Activated naive CD4-positive, alpha-beta T cell treated with anti-CD3 and anti-CD28 coated beads for 36 hours (primary cell): ENCODE measurements around the gene PEX19. TPM values are rescaled to one million over a fixed set of nuclear protein-coding genes. Genes with fewer than 3 reads are reported as not detected.

Experiments
- CTCF ChIA-PET: fragments of 350-600 bp; sonication (Branson Sonifier 250); formaldehyde crosslinking; loops from one replicate; lab custom pipeline; 2021; ENCODE audit warnings: antibody characterized with exemption; lab: Charles Lee
- DNase-seq: peaks from one replicate; pipeline ENCODE4 v3.0.0-alpha.2; 2020
- H3K27ac Mint-ChIP-seq: one replicate; pipeline ENCODE4 v1.8.0; 2021; ENCODE audit warnings: mild to moderate bottlenecking, mixed read lengths
- H3K27me3 Mint-ChIP-seq: one replicate; pipeline ENCODE4 v1.8.0; 2021; ENCODE audit warnings: low read depth, mixed read lengths
- H3K36me3 Mint-ChIP-seq: one replicate; pipeline ENCODE4 v1.8.0; 2021; ENCODE audit warnings: low read depth, mixed read lengths
- H3K4me1 Mint-ChIP-seq: one replicate; pipeline ENCODE4 v1.8.0; 2021; ENCODE audit warnings: low read depth, mixed read lengths
- H3K4me3 Mint-ChIP-seq: one replicate; pipeline ENCODE4 v1.8.0; 2021; ENCODE audit warnings: mild to moderate bottlenecking, moderate library complexity, mixed read lengths
- H3K9me3 Mint-ChIP-seq: one replicate; pipeline ENCODE4 v1.8.0; 2021; ENCODE audit warnings: mixed read lengths
- intact Hi-C: fragments of 100-400 bp; cut with micrococcal nuclease; formaldehyde crosslinking; loops from one replicate; pipeline ENCODE4 v1.15.1; 2023
- total RNA-seq, 2 experiments: library from RNA; stranded (reverse); gene quantifications; one replicate each; pipeline ENCODE4 v1.2.3, GENCODE V29; 2021

The PEX19 gene
- total RNA-seq, 2 experiments from 2014 or later: 58.3 to 65.4 TPM

DNA sequence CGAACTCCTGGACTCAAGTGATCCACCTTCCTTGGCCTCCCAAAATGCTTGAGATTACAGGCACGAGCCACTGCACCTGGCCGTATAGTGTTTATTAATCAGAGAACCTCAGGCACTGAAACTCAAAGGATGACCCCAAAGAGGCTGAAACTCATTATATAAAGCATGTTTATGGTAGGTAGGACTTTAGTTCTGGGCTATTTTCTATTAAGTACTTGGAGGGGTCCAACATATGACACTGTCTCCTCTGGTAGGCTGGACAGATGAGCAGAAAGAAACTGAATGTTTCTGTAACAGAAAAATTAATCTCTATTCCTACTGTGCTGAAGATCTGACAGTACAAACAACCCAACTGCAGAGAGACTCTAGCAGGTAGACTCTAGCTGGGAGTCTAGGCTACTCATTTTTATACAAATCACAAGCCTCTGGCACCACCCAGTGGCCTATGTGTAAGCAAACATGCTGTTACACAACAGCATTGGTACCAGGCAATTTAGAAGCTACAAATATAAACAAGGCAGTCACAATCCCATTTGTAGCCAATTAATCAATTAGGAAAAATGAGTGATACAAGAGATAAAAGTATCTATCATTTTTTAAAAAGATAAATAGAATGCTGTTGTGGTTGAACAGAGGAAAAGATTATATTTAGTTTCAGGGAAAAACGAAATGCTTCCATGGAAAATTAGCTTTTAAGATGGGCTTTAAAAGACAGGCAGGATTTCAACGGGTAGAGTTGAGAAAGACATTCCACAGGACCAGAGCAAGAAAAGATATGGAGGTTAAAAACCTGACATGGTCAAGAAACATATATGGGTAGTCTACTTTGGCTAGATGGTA lies 33.0 kb downstream of the PEX19 start:
- peak; percentile 73 for DNase-seq
- H3K4me1 Mint-ChIP-seq: peaks cover 22% of the 10 kb centered on the region
- no peaks in the 10 kb centered on the region for H3K27me3 Mint-ChIP-seq
- intact Hi-C loops: loop anchor here (1.0 to 5.0 kb wide), 4 partner anchors 40 to 151 kb away; partner anchors contain the start of gene PEA15
- CTCF ChIA-PET: interaction anchor here (0.6 to 5.4 kb wide), 37 partner anchors 8 to 623 kb away, joined by 3 to 39 read pairs (median 5); partner anchors contain the start of genes CASQ1, DCAF8, IGSF8 and PEX19
- no peak overlapping the region for H3K27ac Mint-ChIP-seq
- no peaks in the 10 kb centered on the region for H3K9me3 Mint-ChIP-seq
- peaks cover 22% of the 10 kb centered on the region for H3K36me3 Mint-ChIP-seq
- H3K4me3 Mint-ChIP-seq: no peak overlapping the region

- no peak overlapping the region for H3K27ac Mint-ChIP-seq
- H3K27me3 Mint-ChIP-seq: no peaks in the 10 kb centered on the region
- H3K9me3 Mint-ChIP-seq: no peaks in the 10 kb centered on the region
- H3K4me3 Mint-ChIP-seq: no peak overlapping the region
- no peak for DNase-seq
- H3K36me3 Mint-ChIP-seq: peaks cover 22% of the 10 kb centered on the region
- peaks cover 16% of the 10 kb centered on the region for H3K4me1 Mint-ChIP-seq
- intact Hi-C loops: loop anchor here (5.0 kb wide), 1 partner anchor 41 kb away; no protein-coding TSS in a partner anchor
- CTCF ChIA-PET: interaction anchor here (1.5 to 5.4 kb wide), 12 partner anchors 9 to 165 kb away, joined by 3 to 39 read pairs (median 12); partner anchors contain the start of genes CASQ1 and DCAF8
Measured at GRCh38 chr1:160251011-160251410, 33.9 kb downstream of the PEX19 start.

- intact Hi-C loops: no loop called here
- H3K9me3 Mint-ChIP-seq: no peaks in the 10 kb centered on the region
- peaks cover 17% of the 10 kb centered on the region for H3K36me3 Mint-ChIP-seq
- H3K27me3 Mint-ChIP-seq: no peaks in the 10 kb centered on the region
- no peak overlapping the region for H3K4me3 Mint-ChIP-seq
- CTCF ChIA-PET: interaction anchor here (0.7 to 1.2 kb wide), 2 partner anchors 54 to 146 kb away, joined by 3 to 4 read pairs; no protein-coding TSS in a partner anchor
- DNase-seq: no peak
- peaks cover 18% of the 10 kb centered on the region for H3K4me1 Mint-ChIP-seq
- H3K27ac Mint-ChIP-seq: no peak overlapping the region
Measured at GRCh38 chr1:160247053-160247452, 37.9 kb downstream of the PEX19 start.

- Mint-ChIP-seq H3K4me1 (peaks cover 16% of the 10 kb centered on the region), H3K4me3 (no peak overlapping the region), H3K36me3 (peaks cover 17% of the 10 kb centered on the region), H3K27ac (no peak overlapping the region), H3K27me3 (no peaks in the 10 kb centered on the region), H3K9me3 (no peaks in the 10 kb centered on the region)
- CTCF ChIA-PET: interaction anchor here (1.5 kb wide), 1 partner anchor 46 kb away, joined by 7 read pairs; no protein-coding TSS in a partner anchor
- intact Hi-C loops: no loop called here
- DNase-seq: no peak
Measured at GRCh38 chr1:160245434-160245833, 39.5 kb downstream of the PEX19 start.

DNA sequence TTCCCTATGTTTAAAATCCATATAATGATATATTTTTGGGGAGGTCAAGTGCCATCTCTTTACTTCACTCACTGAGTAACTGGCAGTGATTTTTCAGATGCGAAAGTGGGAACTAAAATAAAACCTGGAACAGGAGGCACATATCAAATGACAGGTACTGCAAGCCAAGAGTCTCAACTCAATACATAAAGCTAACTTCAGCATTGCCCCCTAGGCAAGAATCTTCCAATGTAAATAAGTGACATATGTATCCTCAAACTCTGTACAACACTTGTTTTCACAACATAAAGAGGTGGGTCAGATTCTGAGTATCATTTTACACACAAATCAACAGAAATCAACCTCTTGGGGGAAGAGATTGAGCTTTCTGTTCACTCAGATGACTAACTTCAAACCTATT lies 40.7 kb downstream of the PEX19 start:
- intact Hi-C loops: no loop called here
- Mint-ChIP-seq H3K27me3 (no peaks in the 10 kb centered on the region), H3K4me1 (peaks cover 12% of the 10 kb centered on the region), H3K27ac (no peak overlapping the region), H3K36me3 (peaks cover 23% of the 10 kb centered on the region), H3K4me3 (no peak overlapping the region), H3K9me3 (no peaks in the 10 kb centered on the region)
- DNase-seq: no peak
- CTCF ChIA-PET: interaction anchor here (0.9 to 3.1 kb wide), 3 partner anchors 8 to 47 kb away, joined by 3 to 16 read pairs (median 7); no protein-coding TSS in a partner anchor

- intact Hi-C loops: no loop called here
- H3K27me3 Mint-ChIP-seq: no peaks in the 10 kb centered on the region
- CTCF ChIA-PET: interaction anchor here (0.5 to 3.1 kb wide), 4 partner anchors 8 to 59 kb away, joined by 3 to 16 read pairs (median 5); no protein-coding TSS in a partner anchor
- no peak overlapping the region for H3K27ac Mint-ChIP-seq
- no peaks in the 10 kb centered on the region for H3K9me3 Mint-ChIP-seq
- peaks cover 12% of the 10 kb centered on the region for H3K4me1 Mint-ChIP-seq
- H3K36me3 Mint-ChIP-seq: peaks cover 26% of the 10 kb centered on the region
- no peak for DNase-seq
- no peak overlapping the region for H3K4me3 Mint-ChIP-seq
Measured at GRCh38 chr1:160243767-160244166, 41.2 kb downstream of the PEX19 start.

GRCh38 chr1:160239582-160240299 lies 45.2 kb downstream of the PEX19 start:
- intact Hi-C loops: no loop called here
- no peaks in the 10 kb centered on the region for H3K9me3 Mint-ChIP-seq
- peaks cover 38% of the 10 kb centered on the region for H3K36me3 Mint-ChIP-seq
- CTCF ChIA-PET: interaction anchor here (0.6 to 2.5 kb wide), 6 partner anchors 12 to 755 kb away, joined by 3 to 17 read pairs (median 4); no protein-coding TSS in a partner anchor
- H3K4me3 Mint-ChIP-seq: no peak overlapping the region
- H3K27ac Mint-ChIP-seq: no peak overlapping the region
- no peak for DNase-seq
- H3K27me3 Mint-ChIP-seq: no peaks in the 10 kb centered on the region
- peaks cover 7% of the 10 kb centered on the region for H3K4me1 Mint-ChIP-seq

GRCh38 chr1:160238408-160238807 lies 46.5 kb downstream of the PEX19 start:
- Mint-ChIP-seq H3K36me3 (peaks cover 39% of the 10 kb centered on the region), H3K4me3 (no peak overlapping the region), H3K9me3 (no peaks in the 10 kb centered on the region), H3K4me1 (peaks cover 18% of the 10 kb centered on the region), H3K27me3 (no peaks in the 10 kb centered on the region), H3K27ac (no peak overlapping the region)
- DNase-seq: no peak
- CTCF ChIA-PET: interaction anchor here (1.3 to 2.5 kb wide), 4 partner anchors 12 to 52 kb away, joined by 4 to 17 read pairs (median 8); no protein-coding TSS in a partner anchor
- intact Hi-C loops: no loop called here

- no peak for DNase-seq
- CTCF ChIA-PET: interaction anchor here (1.3 to 2.5 kb wide), 3 partner anchors 11 to 53 kb away, joined by 4 to 17 read pairs (median 5); no protein-coding TSS in a partner anchor
- H3K27ac Mint-ChIP-seq: no peak overlapping the region
- no peak overlapping the region for H3K4me3 Mint-ChIP-seq
- no peaks in the 10 kb centered on the region for H3K9me3 Mint-ChIP-seq
- intact Hi-C loops: no loop called here
- H3K4me1 Mint-ChIP-seq: peaks cover 19% of the 10 kb centered on the region
- H3K27me3 Mint-ChIP-seq: no peaks in the 10 kb centered on the region
- peaks cover 35% of the 10 kb centered on the region for H3K36me3 Mint-ChIP-seq
Measured at GRCh38 chr1:160237558-160237957, 47.4 kb downstream of the PEX19 start.

DNA sequence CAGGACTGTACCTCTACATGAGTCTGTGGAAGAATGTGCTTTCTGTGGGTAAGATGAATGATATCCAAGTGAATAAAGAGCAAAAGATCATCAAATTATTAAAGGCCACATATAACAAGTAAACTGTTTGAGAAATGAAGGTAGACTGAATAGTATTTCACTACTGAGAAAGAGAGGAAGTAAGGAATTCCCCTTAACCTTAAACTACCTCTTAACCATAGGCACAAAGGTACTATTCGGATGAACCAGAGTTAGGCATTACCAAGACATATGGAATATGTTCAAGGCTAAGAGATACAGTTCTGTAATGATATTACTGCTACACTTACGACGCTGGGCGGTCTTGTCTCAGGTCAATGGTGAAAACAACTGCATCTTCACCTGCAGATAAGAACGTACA lies 48.1 kb downstream of the PEX19 start:
- intact Hi-C loops: no loop called here
- no peaks in the 10 kb centered on the region for H3K9me3 Mint-ChIP-seq
- peaks cover 19% of the 10 kb centered on the region for H3K4me1 Mint-ChIP-seq
- CTCF ChIA-PET: interaction anchor here (1.7 kb wide), 1 partner anchor 55 kb away, joined by 5 read pairs; no protein-coding TSS in a partner anchor
- H3K4me3 Mint-ChIP-seq: no peak overlapping the region
- H3K27me3 Mint-ChIP-seq: no peaks in the 10 kb centered on the region
- peaks cover 35% of the 10 kb centered on the region for H3K36me3 Mint-ChIP-seq
- no peak for DNase-seq
- no peak overlapping the region for H3K27ac Mint-ChIP-seq

DNA sequence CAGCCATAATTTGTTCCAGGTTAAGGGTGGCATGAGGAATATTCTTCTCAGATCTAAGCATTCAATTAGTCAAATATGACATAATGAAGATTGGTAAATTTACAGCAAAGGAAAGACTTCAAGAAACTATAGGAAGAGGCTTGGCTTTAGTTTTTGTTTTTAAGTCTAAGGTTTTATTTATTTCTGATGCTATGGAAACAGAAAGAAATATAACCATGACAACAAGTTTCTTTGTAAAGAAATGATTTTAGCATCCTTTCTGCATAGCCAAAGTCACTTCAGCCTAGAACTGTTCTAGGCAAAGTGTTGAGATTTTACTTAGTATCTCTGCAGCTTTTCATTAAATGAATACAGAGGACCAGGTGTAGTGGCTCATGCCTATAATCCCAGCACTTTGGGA lies 52.0 kb downstream of the PEX19 start:
- H3K4me1 Mint-ChIP-seq: peaks cover 19% of the 10 kb centered on the region
- no peak overlapping the region for H3K27ac Mint-ChIP-seq
- intact Hi-C loops: no loop called here
- DNase-seq: no peak
- H3K27me3 Mint-ChIP-seq: no peaks in the 10 kb centered on the region
- CTCF ChIA-PET: interaction anchor here (1.2 to 2.6 kb wide), 3 partner anchors 19 to 58 kb away, joined by 6 to 12 read pairs (median 7); no protein-coding TSS in a partner anchor
- peaks cover 36% of the 10 kb centered on the region for H3K36me3 Mint-ChIP-seq
- no peak overlapping the region for H3K4me3 Mint-ChIP-seq
- H3K9me3 Mint-ChIP-seq: no peaks in the 10 kb centered on the region
